OCI-LY3 (cell line): ENCODE measurements around the gene AHNAK.

Source experiments
- H2AFZ ChIP-seq: fragments of 200-600, 300-600 bp; shearing (Covaris generic); 2 replicates; pipeline ENCODE4 v1.6.0; 2014; ENCODE audit warnings: antibody characterized with exemption, low read depth, low read length
- H3K27ac ChIP-seq: fragments of 200-600, 300-600 bp; sonication (generic); 2 replicates; pipeline ENCODE4 v1.5.1; 2014; ENCODE audit warnings: mild to moderate bottlenecking, low read length, moderate library complexity, mixed read lengths
- H3K27me3 ChIP-seq: fragments of 200-600, 300-600 bp; sonication (generic); 2 replicates; pipeline ENCODE4 v1.6.1; 2014; ENCODE audit warnings: low read depth, low read length, mixed read lengths
- H3K36me3 ChIP-seq: fragments of 200-600, 300-600 bp; sonication (generic); replicated peaks from 2 replicates; pipeline ENCODE3; 2014; ENCODE audit warnings: low read depth, low read length, mixed read lengths
- H3K4me1 ChIP-seq: fragments of 300-600, 200-600 bp; sonication (generic); 2 replicates; pipeline ENCODE4 v1.6.1; 2014; ENCODE audit warnings: low read length, mixed read lengths
- H3K4me2 ChIP-seq: fragments of 200-600, 300-600 bp; sonication (generic); 2 replicates; pipeline ENCODE4 v1.6.1; 2014; ENCODE audit warnings: low read length, mixed read lengths
- H3K4me3 ChIP-seq: fragments of 300-600, 200-600 bp; sonication (generic); 2 replicates; pipeline ENCODE4 v1.5.1; 2014; ENCODE audit warnings: antibody characterized with exemption, mild to moderate bottlenecking, low read length, moderate library complexity
- H3K79me2 ChIP-seq: fragments of 300-600, 200-600 bp; shearing (Covaris generic); 2 replicates; pipeline ENCODE4 v1.6.1; 2014; ENCODE audit warnings: mild to moderate bottlenecking, low read length, mixed read lengths
- H3K9ac ChIP-seq: fragments of 300-600, 200-600 bp; shearing (Covaris generic); 2 replicates; pipeline ENCODE4 v1.6.0; 2014; ENCODE audit warnings: mild to moderate bottlenecking, low read length, moderate library complexity
- H3K9me3 ChIP-seq: fragments of 200-600, 300-600 bp; shearing (Covaris generic); 2 replicates; pipeline ENCODE4 v1.6.1; 2014; ENCODE audit warnings: low read length, mixed read lengths; ENCODE audit not compliant: insufficient read depth
- H4K20me1 ChIP-seq: fragments of 200-600, 300-600 bp; sonication (generic); 2 replicates; pipeline ENCODE4 v1.6.1; 2016; ENCODE audit warnings: low read length, mixed read lengths; ENCODE audit not compliant: insufficient read depth
- EZH2phosphoT487 ChIP-seq: fragments of 200-600 bp; shearing (Covaris generic); IDR thresholded peaks from 2 replicates; pipeline ENCODE4 v1.6.1; 2018; ENCODE audit warnings: antibody characterized with exemption, mixed run types, low read depth
- TF ChIP-seq, protein P1 (sequence below): fragments of 200-600, 300-600 bp; sonication (generic); IDR thresholded peaks from 2 replicates; pipeline ENCODE4 v1.5.1; 2014; ENCODE audit warnings: antibody characterized with exemption, low read length, low read depth

Gene AHNAK

DNA sequence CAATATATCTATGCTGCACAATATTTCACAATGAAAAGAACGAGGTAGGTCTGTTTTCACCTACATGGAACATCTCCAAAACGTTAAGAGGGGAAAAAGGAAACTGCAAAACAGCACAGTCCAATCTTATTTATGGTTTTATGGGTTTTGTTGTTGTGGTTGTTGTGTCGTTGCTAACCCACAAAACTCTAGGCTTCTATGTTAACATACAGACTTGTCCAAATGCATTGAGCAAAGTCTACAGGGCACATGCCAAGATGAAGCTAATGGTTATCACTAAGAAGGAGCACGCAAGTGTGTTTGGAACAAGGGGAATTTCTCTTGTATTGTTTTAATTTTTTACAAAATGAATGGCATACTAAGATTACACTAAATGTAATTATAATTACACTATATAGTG, 48.6 kb downstream of the AHNAK start:
- H3K9me3 ChIP-seq: no peaks in the 10 kb centered on the region
- H4K20me1 ChIP-seq: 0 out of 2 replicates have a peak, but pooled peaks cover 3% of the 10 kb centered on the region
- no peak overlapping the region for H3K4me2 ChIP-seq
- no peak overlapping the region for H3K27ac ChIP-seq
- TF ChIP-seq, protein P1, sequence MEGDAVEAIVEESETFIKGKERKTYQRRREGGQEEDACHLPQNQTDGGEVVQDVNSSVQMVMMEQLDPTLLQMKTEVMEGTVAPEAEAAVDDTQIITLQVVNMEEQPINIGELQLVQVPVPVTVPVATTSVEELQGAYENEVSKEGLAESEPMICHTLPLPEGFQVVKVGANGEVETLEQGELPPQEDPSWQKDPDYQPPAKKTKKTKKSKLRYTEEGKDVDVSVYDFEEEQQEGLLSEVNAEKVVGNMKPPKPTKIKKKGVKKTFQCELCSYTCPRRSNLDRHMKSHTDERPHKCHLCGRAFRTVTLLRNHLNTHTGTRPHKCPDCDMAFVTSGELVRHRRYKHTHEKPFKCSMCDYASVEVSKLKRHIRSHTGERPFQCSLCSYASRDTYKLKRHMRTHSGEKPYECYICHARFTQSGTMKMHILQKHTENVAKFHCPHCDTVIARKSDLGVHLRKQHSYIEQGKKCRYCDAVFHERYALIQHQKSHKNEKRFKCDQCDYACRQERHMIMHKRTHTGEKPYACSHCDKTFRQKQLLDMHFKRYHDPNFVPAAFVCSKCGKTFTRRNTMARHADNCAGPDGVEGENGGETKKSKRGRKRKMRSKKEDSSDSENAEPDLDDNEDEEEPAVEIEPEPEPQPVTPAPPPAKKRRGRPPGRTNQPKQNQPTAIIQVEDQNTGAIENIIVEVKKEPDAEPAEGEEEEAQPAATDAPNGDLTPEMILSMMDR: no peak
- TF ChIP-seq EZH2phosphoT487: no peak
- H3K27me3 ChIP-seq: peaks cover 14% of the 10 kb centered on the region; the same call in 1 of the 2 replicates
- H3K9ac ChIP-seq: no peak overlapping the region
- H3K4me3 ChIP-seq: no peak overlapping the region
- no peaks in the 10 kb centered on the region for H3K36me3 ChIP-seq
- no peak overlapping the region for H2AFZ ChIP-seq
- H3K4me1 ChIP-seq: no peaks in the 10 kb centered on the region
- H3K79me2 ChIP-seq: no peaks in the 10 kb centered on the region

DNA sequence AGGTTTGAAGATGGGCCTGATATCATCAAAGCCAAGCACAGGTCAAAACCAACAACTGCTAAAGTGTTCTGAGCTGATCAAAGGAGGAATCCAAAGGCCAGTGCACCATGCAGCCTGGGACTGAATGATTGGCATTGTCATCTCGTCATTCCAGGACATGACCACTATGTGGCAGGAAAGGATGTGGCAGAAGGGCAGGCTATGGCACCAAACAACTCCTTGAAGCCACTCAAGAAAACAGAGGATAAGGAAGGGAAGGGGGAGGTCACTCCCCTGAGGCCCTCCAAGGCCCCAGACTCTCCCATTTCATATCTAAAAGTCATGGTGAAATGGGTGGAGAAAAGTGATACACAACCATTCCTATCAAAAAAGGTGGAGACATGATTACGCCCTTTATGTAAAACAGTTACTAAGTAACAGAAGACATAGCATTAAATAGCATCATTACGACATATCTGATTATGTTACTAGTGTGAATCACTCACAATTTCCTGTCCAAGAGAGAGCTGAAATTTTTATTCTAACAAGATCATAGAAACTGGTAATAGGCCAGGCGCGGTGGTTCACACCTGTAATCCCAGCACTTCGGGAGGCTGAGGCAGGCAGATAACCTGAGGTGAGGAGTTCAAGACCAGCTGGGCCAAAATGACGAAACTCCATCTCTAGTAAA, 49.3 kb downstream of the AHNAK start:
- TF ChIP-seq EZH2phosphoT487: no peak
- TF ChIP-seq, protein P1: peak; percentile 50
- H3K4me3 ChIP-seq: no peak overlapping the region
- no peaks in the 10 kb centered on the region for H3K79me2 ChIP-seq
- H3K4me1 ChIP-seq: no peaks in the 10 kb centered on the region
- H2AFZ ChIP-seq: no peak overlapping the region
- H3K9ac ChIP-seq: no peak overlapping the region
- H4K20me1 ChIP-seq: 0 out of 2 replicates have a peak, but pooled peaks cover 3% of the 10 kb centered on the region
- H3K4me2 ChIP-seq: no peak overlapping the region
- H3K36me3 ChIP-seq: no peaks in the 10 kb centered on the region
- H3K27ac ChIP-seq: no peak overlapping the region
- peaks cover 8% of the 10 kb centered on the region; the same call in 1 of the 2 replicates for H3K27me3 ChIP-seq
- no peaks in the 10 kb centered on the region for H3K9me3 ChIP-seq

GRCh38 chr11:62496676-62497075, 49.9 kb downstream of the AHNAK start:
- 0 out of 2 replicates have a peak, but pooled peaks cover 2% of the 10 kb centered on the region for H4K20me1 ChIP-seq
- H3K4me2 ChIP-seq: no peak overlapping the region
- H3K9me3 ChIP-seq: no peaks in the 10 kb centered on the region
- no peak overlapping the region for H3K27ac ChIP-seq
- H2AFZ ChIP-seq: no peak overlapping the region
- peaks cover 2% of the 10 kb centered on the region; the same call in 1 of the 2 replicates for H3K27me3 ChIP-seq
- H3K4me1 ChIP-seq: no peaks in the 10 kb centered on the region
- no peaks in the 10 kb centered on the region for H3K36me3 ChIP-seq
- no peak overlapping the region for H3K9ac ChIP-seq
- no peak overlapping the region for H3K4me3 ChIP-seq
- H3K79me2 ChIP-seq: no peaks in the 10 kb centered on the region
- TF ChIP-seq, protein P1: no peak
- TF ChIP-seq EZH2phosphoT487: no peak

- Histone ChIP-seq H3K9me3 (no peaks in the 10 kb centered on the region), H3K27ac (no peak overlapping the region), H3K27me3 (no peaks in the 10 kb centered on the region), H3K4me1 (no peaks in the 10 kb centered on the region), H3K36me3 (no peaks in the 10 kb centered on the region), H2AFZ (no peak overlapping the region), H3K79me2 (no peaks in the 10 kb centered on the region), H3K4me3 (no peak overlapping the region), H4K20me1 (no peaks in the 10 kb centered on the region), H3K9ac (no peak overlapping the region), H3K4me2 (no peak overlapping the region)
- no peak for TF ChIP-seq EZH2phosphoT487
- TF ChIP-seq, protein P1: no peak
Measured at GRCh38 chr11:62494246-62494645, 52.4 kb downstream of the AHNAK start.
